Measurements from ENCODE around the gene DFFA.

GRCh38 chr1:10517677-10517982 lies 45.3 kb upstream of the DFFA start:
- TF ChIP-seq CTCF (IDR thresholded peaks at IDR 0.05): no peak
- no peak for TF ChIP-seq POLR2A (IDR thresholded peaks at IDR 0.05)
